GM12878 (cell line): ENCODE results near the gene GABBR2. TPM values are rescaled to one million over a fixed set of nuclear protein-coding genes. Genes with fewer than 3 reads are reported as not detected.

Experiments
- ATAC-seq: fragments of 200-7000 bp; cut with Tn5 transposase; 3 replicates; pipeline ENCODE4 v1.9.1; 2020; ENCODE audit warnings: mild to moderate bottlenecking, moderate library complexity
- BruUV-seq: library from RNA; stranded (reverse); fragments of 400-500 nt; replicated peaks from 2 replicates; lab custom pipeline; 2021; lab: Mats Ljungman, UMichigan
- CTCF ChIA-PET: fragments of 300-600 bp; sonication (Branson Sonifier 250); formaldehyde crosslinking; extraction: SDS; loops from one replicate; lab custom pipeline; 2021; ENCODE audit warnings: inconsistent platforms; lab: Yijun Ruan, JAX
- POLR2A ChIA-PET: fragments of 350-600 bp; formaldehyde crosslinking; extraction: SDS; loops from one replicate; lab custom pipeline; 2021; ENCODE audit warnings: inconsistent platforms; lab: Charles Lee
- RAD21 ChIA-PET: fragments of 300-600 bp; sonication (Branson Sonifier 250); formaldehyde crosslinking; loops from one replicate; lab custom pipeline; 2023; ENCODE audit warnings: antibody characterized with exemption; ENCODE audit not compliant: unreplicated experiment; lab: Charles Lee
- SMC1A ChIA-PET: fragments of 300-600 bp; sonication (Branson Sonifier 250); formaldehyde crosslinking; loops from one replicate; lab custom pipeline; 2023; ENCODE audit not compliant: unreplicated experiment, uncharacterized antibody; lab: Charles Lee
- DNase-seq: peaks from one replicate; pipeline ENCODE4 v3.0.0-alpha.2; 2011; ENCODE audit warnings: low read depth, low spot score
- FAIRE-seq: peaks from 3 replicates; lab custom pipeline; 2011; peaks lifted over from hg19 to GRCh38; lab: Jason Lieb, UNC
- H2AFZ ChIP-seq: 2 replicates; pipeline ENCODE4 v1.6.0; 2011; ENCODE audit warnings: low read depth, low read length, control low read depth; ENCODE audit not compliant: control insufficient read depth
- H3K27ac ChIP-seq: 2 replicates; pipeline ENCODE4 v1.5.1; 2011; ENCODE audit warnings: control low read depth; ENCODE audit not compliant: control insufficient read depth, insufficient read depth
- H3K27me3 ChIP-seq, 2 experiments: replicated peaks in 1 of 2; 2 replicates each; pipeline versions ENCODE4 v1.6.0 to v1.6.1; 2011; ENCODE audit warnings: low read length in 1 of 2; ENCODE audit not compliant: control insufficient read depth in 2 of 2, insufficient read depth in 2 of 2
- H3K36me3 ChIP-seq, 2 experiments: 2 replicates each; pipeline ENCODE4 v1.5.1; 2011; ENCODE audit warnings: low read length in 1 of 2; ENCODE audit not compliant: control insufficient read depth in 2 of 2, insufficient read depth in 2 of 2
- H3K4me1 ChIP-seq: 2 replicates; pipeline ENCODE4 v1.6.1; 2011; ENCODE audit warnings: mild to moderate bottlenecking, low read length, moderate library complexity, mixed read lengths; ENCODE audit not compliant: control insufficient read depth, insufficient read depth
- H3K4me2 ChIP-seq: 2 replicates; pipeline ENCODE4 v1.6.0; 2011; ENCODE audit warnings: control low read depth; ENCODE audit not compliant: control insufficient read depth, insufficient read depth
- H3K4me3 ChIP-seq: fragments of 200-600 bp; sonication (generic); 2 replicates; pipeline ENCODE4 v1.5.1; 2016
- H3K79me2 ChIP-seq: 2 replicates; pipeline ENCODE4 v1.6.0; 2011; ENCODE audit warnings: low read length; ENCODE audit not compliant: control insufficient read depth, insufficient read depth
- H3K9ac ChIP-seq: 2 replicates; pipeline ENCODE4 v1.8.0; 2011; ENCODE audit warnings: low read length, control low read depth, mixed read lengths; ENCODE audit not compliant: control insufficient read depth, insufficient read depth
- H3K9me3 ChIP-seq: replicated peaks from 3 replicates; pipeline ENCODE4 v1.5.1; 2011; ENCODE audit warnings: mild to moderate bottlenecking, low read length; ENCODE audit not compliant: control insufficient read depth, insufficient read depth
- H4K20me1 ChIP-seq: 2 replicates; pipeline ENCODE4 v1.6.0; 2011; ENCODE audit not compliant: control insufficient read depth, insufficient read depth
- CBX5 ChIP-seq: sonication (generic); IDR thresholded peaks from 2 replicates; pipeline ENCODE4 v1.6.1; 2016; ENCODE audit warnings: low read depth, moderate library complexity, mild to moderate bottlenecking, inconsistent platforms
- CHD2 ChIP-seq: IDR thresholded peaks from 2 replicates; pipeline ENCODE4 v1.6.1; 2011; ENCODE audit warnings: low read depth, low read length, improper control_type of control experiment, borderline replicate concordance
- CHD4 ChIP-seq: fragments of 200-600 bp; sonication (generic); IDR thresholded peaks from 2 replicates; pipeline ENCODE4 v1.6.1; 2016; ENCODE audit warnings: mild to moderate bottlenecking
- CREB1 ChIP-seq: IDR thresholded peaks from 2 replicates; pipeline ENCODE4 v1.6.1; 2012; ENCODE audit warnings: low read depth, mild to moderate bottlenecking, inconsistent platforms
- FOXM1 ChIP-seq: IDR thresholded peaks from 2 replicates; pipeline ENCODE4 v1.6.1; 2012; ENCODE audit warnings: low read depth, mild to moderate bottlenecking, inconsistent platforms, low read length, moderate library complexity
- IKZF2 ChIP-seq, 2 experiments: fragments of 450-650 bp; IDR thresholded peaks; 2 replicates each; pipeline ENCODE4 v1.6.1; 2017; ENCODE audit warnings: mild to moderate bottlenecking in 2 of 2, moderate library complexity in 2 of 2
- JUNB ChIP-seq: IDR thresholded peaks from 2 replicates; pipeline ENCODE4 v1.6.1; 2016; ENCODE audit warnings: antibody characterized with exemption, mild to moderate bottlenecking
- MTA3 ChIP-seq: IDR thresholded peaks from 2 replicates; pipeline ENCODE4 v1.6.1; 2012; ENCODE audit warnings: low read length, inconsistent platforms, borderline replicate concordance
- MYC ChIP-seq: IDR thresholded peaks from 2 replicates; pipeline ENCODE4 v1.6.1; 2011; ENCODE audit warnings: mild to moderate bottlenecking, low read length, moderate library complexity, inconsistent platforms; ENCODE audit not compliant: insufficient read depth, insufficient replicate concordance, insufficient read length, severe bottlenecking
- PBX3 ChIP-seq: IDR thresholded peaks from 2 replicates; pipeline ENCODE4 v1.6.1; 2011; ENCODE audit warnings: mild to moderate bottlenecking, low read depth, low read length, moderate library complexity; ENCODE audit not compliant: insufficient replicate concordance
- TCF7 ChIP-seq: IDR thresholded peaks from 2 replicates; pipeline ENCODE4 v1.6.1; 2014; ENCODE audit warnings: antibody characterized with exemption, borderline replicate concordance
- WGBS: methylation state at CpG from one replicate; pipeline ENCODE4 v1.1.6; 2016; ENCODE audit warnings: low lambda C conversion rate; ENCODE audit not compliant: insufficient replicate concordance, insufficient coverage; ENCODE audit errors: missing lambda C conversion rate; 5-methylcytosine and 5-hydroxymethylcytosine counted together
- in situ Hi-C: fragments of 300-500 bp; cut with MboI; formaldehyde crosslinking; loops from 9 replicates; pipeline ENCODE4 v1.14.3; 2018; ENCODE audit warnings: mixed read lengths
- intact Hi-C: fragments of 100-400 bp; cut with micrococcal nuclease; formaldehyde crosslinking; loops from one replicate; pipeline ENCODE4 v1.14.2; 2022; ENCODE audit not compliant: unreplicated experiment
- polyA plus RNA-seq, 11 experiments: library from polyadenylated mRNA; depleted of rRNA in 4 of 11; unstranded in 6 of 11; stranded (reverse) in 5 of 11; fragments of >200 nt; fragmentation: Nextera tagmentation in 4 of 11; fragmentation: Illumina TruSeq in 1 of 11; extraction: Ambion mirVana in 4 of 11; extraction: Trizol in 1 of 11; gene quantifications; 1 replicate in 1 of 11; 2 replicates in 10 of 11; pipeline versions ENCODE4 v1.2.1 to v1.2.3, GENCODE V29; 2011 to 2016; ENCODE audit warnings: inconsistent platforms in 2 of 11, missing spikeins in 2 of 11, low read depth in 1 of 11
- total RNA-seq, 4 experiments: library from RNA; depleted of rRNA in 3 of 4; stranded (reverse); fragments of >200 nt in 3 of 4; fragmentation: Illumina TruSeq in 1 of 4; extraction: Trizol in 1 of 4; gene quantifications; 2 replicates each; pipeline versions ENCODE4 v1.2.1 to v1.2.3, GENCODE V29; 2013 to 2021
- TF ChIP-seq, protein P1 (sequence below): fragments of 450-650 bp; IDR thresholded peaks from 2 replicates; pipeline ENCODE4 v1.6.1; 2016; ENCODE audit warnings: mild to moderate bottlenecking

The GABBR2 gene
- total and polyA plus RNA-seq, 10 of the 15 experiments (the other 5 are each of a cell fraction or from before 2014, with no cell fraction given), result 0.02 to 2.2 (median 0.06) TPM; not detected in 2

GRCh38 chr9:98378794-98379193 is 329.9 kb downstream of the GABBR2 start:
- WGBS, result 24% methylated on average over 5 of the region's 5 CpGs
- H3K27me3 ChIP-seq, result no peaks in the 10 kb centered on the region
- no peak overlapping the region for H3K27ac ChIP-seq
- intact Hi-C loops, result no loop called here
- H3K9me3 ChIP-seq, result no peaks in the 10 kb centered on the region
- ATAC-seq (no peak), FAIRE-seq (no peak), DNase-seq (no peak)
- no peak overlapping the region for H3K9ac ChIP-seq
- RAD21 ChIA-PET, result no interaction called here
- H4K20me1 ChIP-seq, result no peaks in the 10 kb centered on the region
- POLR2A ChIA-PET, result no interaction called here
- H3K4me1 ChIP-seq, result peaks cover 12% of the 10 kb centered on the region
- SMC1A ChIA-PET, result interaction anchor here (0.5 to 0.6 kb wide), 2 partner anchors 338 to 396 kb away, joined by 3 to 4 read pairs; no protein-coding TSS in a partner anchor
- H3K36me3 ChIP-seq, result no peaks in the 10 kb centered on the region
- H3K79me2 ChIP-seq, result no peaks in the 10 kb centered on the region
- H3K4me2 ChIP-seq, result no peak overlapping the region
- H2AFZ ChIP-seq, result no peak overlapping the region
- TF ChIP-seq JUNB (no peak), PBX3 (no peak), CREB1 (no peak), IKZF2 (IDR thresholded peaks at IDR 0.05) (no peak), MTA3 (no peak), TCF7 (no peak), CHD2 (no peak), MYC (no peak), FOXM1 (no peak), CHD4 (no peak), CBX5 (no peak)
- TF ChIP-seq, protein P1, sequence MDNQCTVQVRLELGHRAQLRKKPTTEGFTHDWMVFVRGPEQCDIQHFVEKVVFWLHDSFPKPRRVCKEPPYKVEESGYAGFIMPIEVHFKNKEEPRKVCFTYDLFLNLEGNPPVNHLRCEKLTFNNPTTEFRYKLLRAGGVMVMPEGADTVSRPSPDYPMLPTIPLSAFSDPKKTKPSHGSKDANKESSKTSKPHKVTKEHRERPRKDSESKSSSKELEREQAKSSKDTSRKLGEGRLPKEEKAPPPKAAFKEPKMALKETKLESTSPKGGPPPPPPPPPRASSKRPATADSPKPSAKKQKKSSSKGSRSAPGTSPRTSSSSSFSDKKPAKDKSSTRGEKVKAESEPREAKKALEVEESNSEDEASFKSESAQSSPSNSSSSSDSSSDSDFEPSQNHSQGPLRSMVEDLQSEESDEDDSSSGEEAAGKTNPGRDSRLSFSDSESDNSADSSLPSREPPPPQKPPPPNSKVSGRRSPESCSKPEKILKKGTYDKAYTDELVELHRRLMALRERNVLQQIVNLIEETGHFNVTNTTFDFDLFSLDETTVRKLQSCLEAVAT, result no peak
- CTCF ChIA-PET, result interaction anchor here (0.6 kb wide), 2 partner anchors 556 to 1478 kb away, joined by 3 read pairs; no protein-coding TSS in a partner anchor
- H3K4me3 ChIP-seq, result no peak overlapping the region
- BruUV-seq, result no TSS peak
- in situ Hi-C loops, result no loop called here
